Neural cell (in vitro differentiated cells): ENCODE measurements around the gene SLK.

Experiments
- CTCF ChIP-seq: fragments of 450-650 bp; IDR thresholded peaks from 2 replicates; pipeline ENCODE4 v1.5.1; 2014; ENCODE audit warnings: antibody characterized with exemption, mild to moderate bottlenecking, moderate library complexity; ENCODE audit not compliant: poor library complexity, severe bottlenecking
- POLR2AphosphoS5 ChIP-seq: IDR thresholded peaks from 2 replicates; pipeline ENCODE4 v1.6.1; 2012
- REST ChIP-seq: IDR thresholded peaks from 2 replicates; pipeline ENCODE4 v1.6.1; 2012; ENCODE audit warnings: borderline replicate concordance
- SMC3 ChIP-seq: fragments of 450-650 bp; conservative IDR thresholded peaks from 2 replicates; pipeline ENCODE4 v1.6.1; 2014; ENCODE audit warnings: antibody characterized with exemption, mild to moderate bottlenecking, moderate library complexity; ENCODE audit not compliant: poor library complexity

- TF ChIP-seq CTCF (peak; percentile 68), POLR2AphosphoS5 (no peak), REST (no peak), SMC3 (peak; percentile 52)
Observed at GRCh38 chr10:104028146-104028545, 61.2 kb downstream of the SLK start.
